HG03432 (cell line): ENCODE data around the gene WDR45B.
"Not testable (repeated sequence)": the region's sequence is repeated elsewhere in the genome, so short reads cannot be mapped to it uniquely, and the experiment has no call there.

ENCODE experiments used
- ATAC-seq: cut with Tn5 transposase; IDR thresholded peaks from one replicate; pipeline ENCODE4 v1.9.1; 2021; ENCODE audit warnings: mild to moderate bottlenecking, moderate library complexity; ENCODE audit not compliant: unreplicated experiment

Gene WDR45B

GRCh38 chr17:82658796-82659452, 10.7 kb upstream of the WDR45B start:
- ATAC-seq, result no peak

DNA sequence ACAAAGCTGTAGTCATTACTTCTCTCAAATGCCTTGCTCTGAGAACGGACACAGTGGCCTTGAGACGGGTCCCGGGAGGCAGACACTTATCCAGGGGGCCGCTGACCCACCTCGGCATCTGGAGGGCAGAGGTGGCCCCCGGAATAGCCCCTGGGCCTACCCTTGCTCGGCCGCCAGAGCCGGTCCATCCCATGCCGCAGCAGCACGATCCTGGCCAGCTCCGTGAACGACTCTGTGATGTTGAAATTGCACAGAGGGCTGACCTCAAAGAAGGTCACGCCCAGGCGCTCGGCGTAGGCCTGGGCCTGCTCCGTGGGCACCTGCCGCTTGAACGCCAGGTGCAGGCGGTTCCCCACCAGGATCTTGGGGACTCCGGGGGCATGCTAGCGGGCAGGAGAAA, 10.1 kb upstream of the WDR45B start:
- ATAC-seq, result no peak

GRCh38 chr17:82657926-82658325, 9.7 kb upstream of the WDR45B start:
- no peak for ATAC-seq

DNA sequence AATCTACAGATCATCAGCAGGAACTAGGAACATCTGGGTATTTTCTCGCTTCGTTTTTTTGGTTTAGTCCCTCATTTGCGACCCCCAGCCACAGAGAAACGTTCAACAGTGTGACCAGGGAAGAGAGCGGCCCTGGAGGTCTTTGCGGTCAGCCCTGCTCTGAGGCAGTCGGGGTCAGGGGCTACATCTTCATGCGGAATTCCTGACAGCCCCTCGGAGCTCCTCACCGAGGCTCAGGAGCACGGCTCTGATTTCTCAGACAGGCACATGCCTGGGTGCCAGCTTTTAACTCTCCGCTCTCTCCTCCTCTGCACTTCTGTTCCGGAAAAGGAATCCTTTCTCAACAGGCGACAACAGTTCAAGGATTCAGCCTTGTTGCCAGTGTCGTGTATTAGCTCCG, 8.0 kb upstream of the WDR45B start:
- ATAC-seq, result no peak

GRCh38 chr17:82655523-82655922, 7.3 kb upstream of the WDR45B start:
- no peak for ATAC-seq

DNA sequence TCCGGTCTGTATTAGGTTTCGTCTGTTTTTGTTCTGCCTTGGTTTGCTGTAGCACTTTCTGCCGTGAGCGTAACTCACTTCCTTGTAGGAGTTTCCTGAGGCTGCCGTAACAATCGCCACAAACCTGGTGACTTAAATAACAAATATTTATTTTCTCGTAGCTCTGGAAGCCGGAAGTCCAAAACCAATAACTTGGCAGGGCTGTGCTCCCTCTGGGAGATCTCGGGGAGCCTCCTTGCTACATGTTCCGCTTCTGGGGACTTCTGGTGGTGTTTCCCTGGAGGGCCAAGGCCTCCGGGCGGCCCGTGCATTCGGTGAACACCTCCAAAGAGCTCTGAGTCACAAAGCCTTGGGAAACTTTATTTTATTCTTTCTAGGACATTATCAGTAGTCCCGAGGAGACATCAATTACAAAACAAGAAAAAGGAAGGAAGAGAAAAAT, 6.8 kb upstream of the WDR45B start:
- no peak for ATAC-seq

- ATAC-seq, result not testable (repeated sequence)
Observed at GRCh38 chr17:82654611-82655010, 6.4 kb upstream of the WDR45B start.

GRCh38 chr17:82653651-82654528, 5.6 kb upstream of the WDR45B start:
- ATAC-seq, result no peak

DNA sequence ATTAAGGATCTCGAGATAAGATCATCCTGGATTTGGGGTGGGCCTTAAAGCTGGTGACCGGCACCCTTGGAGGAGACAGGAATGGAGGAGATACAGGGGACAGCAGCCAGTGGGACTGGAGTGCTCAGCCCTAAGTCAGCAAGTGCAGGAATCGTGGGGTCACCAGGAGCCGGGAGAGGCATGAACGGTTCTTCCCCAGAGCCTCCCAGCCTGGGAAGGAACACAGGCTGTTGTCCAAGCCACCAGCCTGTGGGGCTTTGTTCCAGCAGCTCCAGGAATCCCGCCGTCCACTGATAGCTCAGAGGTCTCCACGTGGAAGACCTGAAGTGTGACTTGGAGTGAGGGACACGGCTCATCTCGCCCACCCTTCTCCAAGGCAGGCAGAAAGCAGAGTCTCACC, 2.5 kb upstream of the WDR45B start:
- no peak for ATAC-seq

DNA sequence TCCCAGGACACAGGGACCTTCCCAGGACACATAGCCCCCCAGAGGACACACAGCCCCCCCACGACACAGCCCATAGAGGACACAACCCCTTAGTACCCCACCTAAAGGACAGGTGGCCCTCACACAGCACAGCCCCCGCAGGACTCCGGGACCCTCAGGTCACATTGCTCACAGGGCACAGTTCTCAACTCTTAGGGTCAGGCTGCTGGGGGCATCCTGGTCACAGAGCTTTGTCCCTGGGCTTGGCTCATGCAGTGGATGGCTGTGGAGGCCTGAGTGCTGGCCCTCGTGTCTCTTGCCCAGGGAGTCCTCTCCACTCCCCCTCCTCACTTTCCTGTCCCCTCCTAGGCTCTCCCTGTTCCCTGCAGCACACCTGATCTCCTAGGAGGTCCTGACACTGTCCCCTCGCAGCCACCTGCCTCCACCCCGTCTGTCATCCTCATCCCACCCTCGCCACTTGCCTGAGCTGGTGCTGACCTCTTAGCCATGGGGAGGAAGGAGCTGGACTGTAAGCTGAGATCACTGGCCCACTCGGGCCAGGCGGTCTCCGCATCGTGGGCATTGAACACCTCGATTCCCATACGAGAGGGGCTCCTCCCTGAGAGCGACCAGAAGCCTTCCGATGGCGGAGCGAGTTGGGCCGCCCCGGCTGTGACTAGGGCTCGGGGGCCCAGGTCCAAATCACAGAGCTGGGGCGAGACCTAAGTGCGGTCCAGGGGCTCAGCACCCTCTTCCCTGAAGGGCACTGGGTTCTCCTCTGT, 1.4 kb upstream of the WDR45B start:
- ATAC-seq, result no peak

DNA sequence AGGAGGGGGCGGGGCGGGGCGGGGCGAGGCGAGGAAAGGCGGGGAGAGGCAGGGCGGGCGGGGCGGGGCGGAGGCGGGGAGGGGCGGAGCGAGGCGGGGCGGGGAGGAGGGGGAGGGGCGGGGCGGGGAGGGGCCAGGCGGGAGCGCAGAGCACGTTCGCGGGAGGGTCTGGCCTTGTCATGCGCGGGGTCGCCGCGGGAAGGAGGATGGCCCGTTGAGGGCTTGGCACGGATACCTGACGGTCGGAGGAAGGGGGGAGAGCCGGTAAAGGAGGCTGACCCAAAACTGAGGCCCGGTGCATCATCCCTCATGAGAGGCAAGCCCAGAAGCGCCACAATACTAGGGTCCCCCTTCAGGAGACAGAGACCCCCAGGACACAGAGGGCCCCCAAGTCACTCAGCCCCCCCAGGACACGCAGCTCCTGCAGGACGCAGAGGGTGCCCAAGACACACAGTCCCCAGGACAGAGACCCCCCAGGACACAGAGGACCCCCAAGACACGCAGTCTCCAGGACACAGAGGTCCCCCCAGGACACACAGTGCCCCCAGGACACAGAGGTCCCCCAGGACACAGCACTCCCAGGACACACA, 593 bp upstream of the WDR45B start:
- no peak for ATAC-seq

DNA sequence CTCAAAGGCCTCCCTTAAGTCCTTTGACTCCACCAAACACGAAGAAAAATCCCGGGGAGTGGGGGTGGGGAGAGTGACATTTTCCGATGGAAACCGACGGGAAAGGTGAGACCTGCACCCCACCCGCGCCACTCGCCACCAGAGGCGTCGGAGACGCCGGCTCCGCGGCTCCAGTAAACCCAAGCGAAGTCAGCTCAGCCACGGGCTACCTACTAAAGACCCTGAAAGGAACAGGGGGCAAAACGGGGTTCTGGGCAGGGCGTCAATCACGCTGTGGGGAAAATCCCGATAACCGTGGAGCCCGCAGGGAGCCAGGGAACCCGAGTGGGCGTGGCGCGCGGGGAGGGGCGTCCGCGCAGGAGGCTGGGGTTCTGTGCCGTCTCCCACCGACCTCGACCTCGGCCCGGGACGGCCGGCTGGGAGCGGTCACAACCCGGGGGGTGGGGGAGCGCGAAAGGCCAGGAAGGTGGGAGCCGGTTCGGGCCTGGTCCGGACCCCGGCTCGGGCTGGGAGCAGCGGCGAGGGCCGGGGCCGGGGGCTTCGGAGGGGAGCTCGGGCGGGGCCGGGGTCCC, 565 bp downstream of the WDR45B start:
- peak; percentile 31 for ATAC-seq

GRCh38 chr17:82645516-82645915, 2.7 kb downstream of the WDR45B start:
- ATAC-seq, result no peak

GRCh38 chr17:82644148-82644547, 4.1 kb downstream of the WDR45B start:
- ATAC-seq, result no peak

DNA sequence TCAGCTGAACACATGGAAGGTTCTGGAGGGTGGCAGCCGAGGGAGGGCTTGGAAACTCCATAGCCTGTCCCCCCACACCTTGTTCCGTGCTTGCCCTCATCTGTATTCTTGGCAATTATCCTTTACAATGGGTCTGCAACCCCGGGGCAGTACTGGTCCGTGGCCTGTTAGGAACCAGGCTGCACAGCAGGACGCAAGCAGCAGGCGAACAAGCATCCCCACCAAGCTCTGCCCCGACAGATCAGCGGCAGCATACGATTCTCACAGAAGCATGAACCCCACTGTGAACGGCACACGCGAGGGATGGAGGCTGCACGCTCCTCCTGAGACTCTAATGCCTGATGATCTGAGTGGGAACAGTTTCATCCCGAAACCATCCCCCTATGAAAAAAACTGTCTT, 6.2 kb downstream of the WDR45B start:
- no peak for ATAC-seq

GRCh38 chr17:82640036-82640435, 8.2 kb downstream of the WDR45B start:
- no peak for ATAC-seq

- ATAC-seq, result no peak
Observed at GRCh38 chr17:82639628-82640027, 8.6 kb downstream of the WDR45B start.

- ATAC-seq, result no peak
Observed at GRCh38 chr17:82638183-82638773, 10.0 kb downstream of the WDR45B start.

- ATAC-seq, result no peak
Observed at GRCh38 chr17:82636626-82637598, 11.3 kb downstream of the WDR45B start.
